Superior temporal gyrus (tissue), 1 donor: Measurements from ENCODE around the gene PGBD5.
"Not testable (repeated sequence)": the region's sequence is repeated elsewhere in the genome, so short reads cannot be mapped to it uniquely, and the experiment has no call there.

Experiments used
- DNase-seq: peaks from one replicate; pipeline ENCODE4 v3.0.0-alpha.2; 2016; ENCODE audit errors: extremely low spot score

PGBD5 gene

DNA sequence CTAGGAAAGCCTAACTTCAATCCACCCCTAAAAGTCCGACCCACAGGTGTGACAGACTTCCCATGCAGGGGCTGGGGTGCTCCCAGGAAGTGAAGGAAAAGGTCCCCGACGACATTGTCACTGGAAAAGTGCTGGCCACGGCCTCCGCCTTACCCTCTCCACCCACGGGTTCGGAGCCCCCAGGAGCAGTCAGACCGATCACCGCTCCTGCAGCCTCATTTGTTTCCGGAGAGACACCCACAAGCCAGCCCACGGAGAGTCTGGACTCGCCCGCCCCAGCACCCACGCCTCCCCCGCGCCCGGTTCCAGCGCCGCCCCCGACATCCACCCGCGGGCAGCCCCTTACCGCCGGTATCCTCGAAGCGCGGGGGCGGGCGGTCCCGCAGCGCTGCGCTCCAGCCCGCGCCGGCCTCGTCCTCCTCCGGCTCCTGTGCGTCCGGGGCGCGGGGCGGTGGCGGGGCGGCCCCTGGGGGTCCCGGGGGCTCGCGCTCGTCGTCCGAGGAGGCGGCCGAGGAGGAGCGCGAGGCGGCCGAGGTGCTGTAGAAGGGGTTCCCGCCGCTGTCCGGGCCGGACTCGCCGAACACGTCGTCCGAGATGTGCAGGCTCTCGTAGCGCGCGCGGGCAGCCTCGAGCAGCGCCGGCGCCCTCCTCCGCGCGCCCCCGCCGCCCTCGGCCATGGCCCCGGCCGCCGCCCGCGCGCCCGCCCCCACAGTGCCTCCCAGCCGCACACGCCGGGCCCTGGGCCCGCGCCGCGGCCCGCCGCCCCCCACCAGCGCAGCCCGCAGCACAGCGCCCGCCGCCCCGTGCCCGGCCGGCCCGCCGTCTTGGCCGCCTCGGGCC is 660 bp downstream of the PGBD5 start:
- no peak for DNase-seq

DNA sequence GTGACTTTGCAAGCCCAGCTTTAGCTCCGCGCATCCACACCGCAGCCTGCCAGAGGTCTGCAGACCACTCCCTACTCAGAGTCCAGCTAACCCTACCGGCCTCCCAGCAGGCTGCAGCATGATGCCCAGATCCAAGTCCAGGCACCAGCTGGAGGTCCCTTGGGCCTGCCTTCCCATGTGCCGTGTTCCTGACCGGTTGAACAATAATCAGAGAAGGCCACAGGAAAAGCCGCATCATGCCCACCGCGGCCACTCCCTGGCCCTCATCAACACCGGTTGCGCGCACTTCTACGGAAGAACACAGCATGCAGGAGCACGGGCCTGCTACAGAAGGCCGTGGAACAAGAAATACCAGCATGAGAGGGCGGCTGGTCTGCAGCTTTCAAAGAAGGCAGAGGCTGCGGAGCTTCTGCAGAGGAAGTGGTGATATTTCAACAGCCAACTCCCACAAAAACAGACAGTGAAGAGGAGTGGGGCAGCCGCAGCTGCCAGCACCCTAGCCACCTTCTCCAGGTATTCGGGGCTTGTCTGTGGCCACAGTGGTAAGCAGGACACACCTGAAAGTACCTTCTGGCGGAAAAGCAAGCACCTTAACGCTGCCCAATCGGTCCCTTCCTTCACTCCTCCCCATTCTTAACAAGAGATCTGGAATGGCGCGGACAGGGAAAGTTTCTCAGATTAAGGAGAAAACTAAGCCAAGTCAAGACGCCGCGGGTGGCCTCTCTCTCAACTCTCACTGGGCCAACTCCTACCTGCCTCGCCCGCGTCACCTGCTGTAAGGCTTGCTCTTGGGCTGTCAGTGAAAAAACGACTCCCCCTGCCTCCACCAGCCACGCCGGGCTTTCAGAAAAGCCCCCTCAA is 1.5 kb downstream of the PGBD5 start:
- peak; percentile 36 for DNase-seq

DNA sequence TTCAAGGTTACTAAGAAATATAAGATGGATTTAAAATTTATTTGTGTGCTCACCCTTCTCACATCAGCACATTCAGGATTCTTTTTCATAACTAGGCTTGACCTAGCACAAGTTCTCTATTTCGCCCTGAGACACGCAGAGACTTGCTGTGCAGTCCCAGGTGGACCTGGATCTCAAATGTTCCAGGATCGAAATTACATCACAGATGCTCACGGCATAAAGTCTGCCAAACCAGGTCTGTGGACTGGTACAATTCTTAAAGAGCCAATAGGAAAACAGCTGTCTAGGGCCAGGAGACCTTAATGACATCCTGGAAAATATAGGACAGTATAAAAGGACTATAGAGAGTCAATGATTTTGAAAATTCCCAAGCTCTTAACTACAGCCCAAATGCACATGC is 2.2 kb downstream of the PGBD5 start:
- DNase-seq = peak; percentile 44

DNA sequence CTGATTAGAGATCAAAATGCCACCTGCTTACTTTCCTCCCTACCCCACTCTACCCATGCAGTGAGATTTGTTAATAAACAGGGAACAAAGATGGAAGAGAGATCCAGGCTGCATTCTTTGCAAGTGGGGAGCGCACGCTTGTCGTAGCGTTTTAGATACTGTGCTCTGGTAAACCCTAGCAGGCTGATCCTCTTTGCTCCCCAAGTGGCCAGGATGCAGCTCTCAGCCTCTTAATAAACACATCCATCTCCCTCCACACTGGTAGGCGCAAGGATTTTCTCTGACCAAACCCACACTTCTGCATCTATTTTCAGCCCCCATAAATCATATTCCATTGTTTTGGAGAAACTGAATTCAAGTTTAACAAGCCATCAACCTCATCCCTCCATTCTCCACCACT is 2.9 kb downstream of the PGBD5 start:
- DNase-seq = peak; percentile 52

DNA sequence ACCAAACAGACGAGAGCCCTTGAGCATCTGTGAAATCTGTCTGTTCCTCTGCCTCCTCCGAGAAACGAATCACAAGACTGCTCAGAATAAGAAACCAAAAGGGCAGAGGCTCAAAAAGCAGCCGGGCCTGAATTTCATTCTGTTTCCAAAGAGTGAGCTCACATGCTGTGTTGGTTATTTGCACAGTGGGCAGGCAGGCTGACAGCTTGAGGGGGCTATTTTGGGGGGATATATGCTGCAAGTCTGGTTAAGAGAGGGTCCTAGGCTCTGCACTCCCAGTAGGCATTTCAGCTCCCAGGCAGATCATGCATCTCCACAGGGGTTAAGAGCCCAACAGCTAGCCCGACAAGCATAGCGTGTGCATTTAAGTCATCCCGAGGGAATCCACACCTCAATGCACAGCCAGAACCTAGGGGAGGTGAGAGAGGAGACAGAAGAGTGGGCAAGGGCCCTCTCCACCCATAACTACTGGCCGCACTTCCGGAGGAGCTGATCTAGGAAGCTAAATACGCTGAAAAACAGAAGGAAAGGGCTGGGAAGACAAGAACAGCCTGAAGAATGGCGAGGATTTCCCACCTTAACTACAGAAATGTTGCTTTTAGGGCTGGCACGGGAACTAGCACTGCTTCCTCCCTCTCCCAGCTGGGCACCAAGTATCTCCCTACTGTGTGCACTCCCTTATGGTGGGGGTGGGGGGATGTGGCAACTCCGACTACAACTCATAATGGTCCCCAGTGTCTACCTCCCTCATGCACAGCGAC is 3.7 kb downstream of the PGBD5 start:
- DNase-seq = no peak

DNA sequence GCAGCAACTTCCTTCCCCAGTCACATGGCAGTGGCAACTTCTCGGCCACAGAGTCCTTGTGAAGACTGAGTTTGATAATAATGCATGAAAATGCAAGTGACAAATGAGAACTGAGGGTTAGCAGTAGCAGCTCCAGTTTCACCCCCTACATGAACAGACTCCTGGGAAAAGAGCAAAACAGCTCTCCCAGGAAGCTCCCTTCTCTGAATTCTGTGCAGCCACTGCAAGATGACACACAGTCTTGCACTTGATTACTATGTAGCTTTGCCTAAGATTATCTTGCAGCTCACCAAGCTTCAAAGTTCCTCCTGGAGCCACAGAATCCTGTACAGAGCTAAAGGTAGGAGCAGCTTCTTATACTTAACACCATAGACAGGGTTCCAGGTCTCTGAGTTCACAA is 4.7 kb downstream of the PGBD5 start:
- DNase-seq = no peak

DNA sequence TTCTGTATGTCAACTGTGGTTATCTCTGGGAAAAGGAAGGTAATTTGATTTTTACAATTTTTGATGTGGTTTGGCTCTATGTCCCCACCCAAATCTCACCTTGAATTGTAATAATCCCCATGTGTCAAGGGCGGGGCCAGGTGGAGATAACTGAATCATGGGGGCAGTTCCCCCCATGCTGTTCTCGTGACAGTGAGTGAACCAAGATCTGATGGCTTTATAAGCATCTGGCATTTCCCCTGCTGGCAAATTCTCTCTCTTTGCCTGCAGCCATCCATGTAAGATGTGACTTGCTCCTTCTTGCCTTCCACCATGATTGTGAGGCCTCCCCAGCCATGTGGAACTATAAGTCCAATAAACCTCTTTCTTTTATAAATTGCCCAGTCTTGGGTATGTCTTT is 5.8 kb downstream of the PGBD5 start:
- not testable (repeated sequence) for DNase-seq

DNA sequence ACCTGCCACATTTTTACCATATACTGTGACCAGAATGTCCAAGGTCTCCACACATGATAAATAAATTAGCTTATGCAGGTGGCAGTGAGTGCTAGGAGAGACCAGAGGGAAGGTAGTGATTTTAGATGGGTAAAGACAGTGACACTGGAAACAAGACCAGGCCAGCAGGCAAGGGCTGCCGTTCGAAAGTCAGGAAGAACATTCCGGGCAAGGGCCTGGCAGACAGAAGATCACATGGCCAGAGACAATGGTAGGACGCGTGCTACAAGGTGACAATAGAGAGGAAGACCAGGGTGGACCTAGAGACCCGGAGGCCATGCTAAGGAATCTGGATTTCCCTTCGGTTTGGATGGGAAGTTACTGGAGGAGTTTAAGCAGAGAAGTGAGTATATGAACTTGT is 9.7 kb downstream of the PGBD5 start:
- DNase-seq = no peak

DNA sequence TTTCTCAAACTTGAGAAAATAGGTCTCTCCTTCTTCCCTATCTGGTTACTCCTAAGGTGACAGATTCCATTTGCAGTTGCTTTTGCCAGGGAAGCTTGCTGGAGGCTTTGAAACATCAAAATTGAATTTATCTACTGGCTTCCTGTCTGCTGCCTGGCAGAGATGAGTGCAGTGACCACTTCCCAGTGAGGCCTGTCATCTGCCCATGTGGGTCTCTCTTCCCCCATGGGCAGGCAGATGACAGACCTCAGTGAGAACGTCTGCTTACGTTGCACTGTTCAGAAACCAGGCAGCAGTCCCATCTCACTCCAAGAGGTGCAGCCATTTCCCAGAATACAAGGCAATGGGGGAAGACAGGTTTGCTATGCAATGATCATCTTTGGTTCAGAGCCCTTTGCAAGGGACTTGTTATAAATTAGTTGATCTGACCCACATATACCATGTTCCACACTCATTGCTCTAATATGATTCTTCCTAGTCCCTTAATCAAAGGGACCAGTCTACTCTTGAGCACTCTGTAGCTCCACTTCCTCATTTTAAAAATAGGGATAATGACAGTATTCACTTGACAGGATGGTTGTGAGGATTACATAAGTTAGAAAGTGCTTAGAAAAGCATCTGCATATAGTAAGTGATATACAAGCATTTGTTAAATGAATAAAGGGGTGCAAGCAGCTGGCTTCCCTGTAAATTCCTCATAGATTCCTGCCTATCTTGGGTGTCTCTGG is 10.6 kb downstream of the PGBD5 start:
- DNase-seq = no peak

DNA sequence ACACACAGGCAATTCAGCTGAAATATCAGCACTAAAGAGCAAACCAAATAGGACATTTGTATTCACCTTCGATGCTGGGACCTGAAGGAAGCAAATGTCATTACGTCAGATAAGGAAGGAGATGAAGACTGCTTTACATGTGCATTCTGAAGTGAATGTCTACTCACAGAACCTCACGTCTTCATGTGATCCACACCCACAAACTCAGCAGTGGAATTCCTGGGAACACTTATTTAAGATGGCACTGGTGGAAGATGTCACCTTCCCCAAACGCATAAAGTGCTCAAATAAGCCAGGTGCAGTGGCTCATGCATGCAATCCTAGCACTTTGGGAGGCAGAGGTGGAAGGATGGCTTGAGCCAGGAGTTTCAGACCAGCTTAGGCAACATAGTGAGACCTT is 11.4 kb downstream of the PGBD5 start:
- no peak for DNase-seq

DNA sequence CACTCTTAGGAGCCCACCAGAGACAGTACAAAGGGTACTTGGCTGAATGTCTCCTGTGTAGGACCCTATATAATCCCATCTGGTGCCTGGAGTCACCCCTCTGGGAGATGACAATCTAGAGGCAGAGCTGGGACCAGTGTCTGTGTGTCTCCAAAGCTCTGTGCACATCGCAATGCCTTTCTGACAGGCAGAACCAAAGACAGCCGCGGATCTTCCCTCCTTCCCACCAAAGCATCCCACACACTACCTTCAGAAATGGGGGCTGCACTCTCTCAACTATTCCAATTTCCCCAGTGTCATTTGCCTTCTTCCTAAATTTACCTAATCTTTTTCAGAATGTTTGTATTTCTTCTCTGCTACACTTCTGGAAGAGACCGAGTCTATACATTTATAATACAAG is 12.0 kb downstream of the PGBD5 start:
- DNase-seq = no peak

DNA sequence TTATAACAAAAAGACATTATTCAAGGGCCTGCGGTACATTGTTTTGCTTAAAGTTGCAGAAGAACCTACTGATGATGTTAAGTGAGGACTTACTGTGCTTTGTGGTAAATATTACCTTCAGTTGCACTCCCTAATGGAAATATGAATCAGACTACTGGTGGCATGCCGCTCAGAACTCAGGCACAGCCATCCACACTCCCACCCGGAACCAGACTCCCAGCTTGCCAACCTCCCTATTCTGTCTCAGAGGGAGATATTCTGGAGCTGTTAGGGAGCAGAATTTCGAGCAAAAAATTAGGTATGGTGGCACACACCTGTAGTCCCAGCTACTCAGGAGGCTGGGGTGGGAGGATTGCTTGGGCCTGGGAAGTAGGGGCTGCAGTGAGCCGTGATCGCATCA is 13.1 kb downstream of the PGBD5 start:
- DNase-seq = peak; percentile 8

DNA sequence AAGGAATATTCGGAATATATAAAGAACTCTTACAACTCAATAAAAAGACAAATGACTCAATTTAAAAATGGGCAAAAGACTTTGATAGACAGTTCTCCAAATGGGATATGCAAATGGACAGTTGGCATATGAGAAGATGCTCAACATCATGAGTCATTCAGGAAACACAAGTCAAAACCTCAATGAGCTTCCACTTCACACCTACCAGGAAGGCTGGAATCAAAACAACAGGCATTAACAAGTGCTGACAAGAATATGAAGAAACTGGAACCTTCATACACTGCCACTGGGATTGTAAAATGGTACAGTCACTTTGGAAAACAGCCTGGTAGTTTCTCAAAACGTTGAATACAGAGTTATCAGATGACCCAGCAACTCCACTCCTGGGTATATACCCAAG is 17.2 kb downstream of the PGBD5 start:
- no peak for DNase-seq

DNA sequence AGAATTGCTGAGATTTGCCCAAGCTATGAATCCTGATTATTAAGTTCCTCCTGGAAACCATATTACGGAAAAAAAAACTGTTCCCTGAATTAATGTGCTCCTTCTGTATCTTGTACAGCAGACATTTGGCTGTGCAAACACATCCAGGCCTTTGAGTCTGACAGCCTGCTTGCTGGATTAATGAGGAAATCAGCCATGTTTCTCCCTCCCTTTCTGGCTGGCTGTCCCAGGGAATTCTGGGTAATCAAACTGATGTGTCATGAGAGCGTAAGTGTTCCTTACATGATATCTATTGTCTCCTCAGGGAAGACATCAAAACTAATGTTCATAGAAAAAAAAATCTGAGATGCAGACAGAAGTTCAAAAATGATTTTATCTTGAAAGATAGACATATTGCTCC is 18.8 kb downstream of the PGBD5 start:
- DNase-seq = no peak

DNA sequence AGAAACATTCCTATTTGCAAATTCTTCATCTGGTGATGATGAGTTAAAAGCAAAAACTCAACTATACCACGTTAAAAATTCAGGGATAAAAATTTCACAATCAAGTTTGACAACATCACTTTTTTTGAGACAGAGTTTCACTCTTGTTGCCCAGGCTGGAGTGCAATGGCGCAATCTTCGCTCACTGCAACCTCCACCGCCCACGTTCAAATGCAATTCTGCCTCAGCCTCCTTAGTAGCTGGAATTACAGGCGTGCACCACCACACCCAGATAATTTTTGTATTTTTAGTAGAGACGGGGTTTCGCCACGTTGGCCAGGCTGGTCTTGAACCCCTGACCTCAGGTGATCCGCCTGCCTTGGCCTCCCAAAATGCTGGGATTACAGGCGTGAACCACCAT is 19.4 kb downstream of the PGBD5 start:
- DNase-seq = not testable (repeated sequence)

DNA sequence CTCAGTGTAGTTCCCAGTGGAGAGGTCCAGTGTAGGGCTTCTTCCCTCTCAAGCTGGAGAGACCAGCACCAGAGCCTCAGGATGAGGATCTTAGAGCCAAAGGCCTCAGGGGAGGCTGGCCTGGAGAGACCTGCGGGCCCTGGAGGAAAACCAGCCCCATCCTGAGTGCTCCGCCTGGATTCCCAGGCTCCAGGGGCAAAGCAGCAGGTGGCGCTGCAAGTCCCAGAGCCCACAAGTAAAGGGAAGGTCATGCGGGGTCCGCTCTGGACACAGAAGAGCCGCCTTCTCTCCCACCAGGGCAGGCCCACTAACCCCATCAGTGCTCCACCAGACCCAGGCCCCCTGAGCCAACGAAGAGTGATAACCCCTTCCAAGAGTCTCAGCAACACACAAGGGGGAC is 22.7 kb downstream of the PGBD5 start:
- no peak for DNase-seq

DNA sequence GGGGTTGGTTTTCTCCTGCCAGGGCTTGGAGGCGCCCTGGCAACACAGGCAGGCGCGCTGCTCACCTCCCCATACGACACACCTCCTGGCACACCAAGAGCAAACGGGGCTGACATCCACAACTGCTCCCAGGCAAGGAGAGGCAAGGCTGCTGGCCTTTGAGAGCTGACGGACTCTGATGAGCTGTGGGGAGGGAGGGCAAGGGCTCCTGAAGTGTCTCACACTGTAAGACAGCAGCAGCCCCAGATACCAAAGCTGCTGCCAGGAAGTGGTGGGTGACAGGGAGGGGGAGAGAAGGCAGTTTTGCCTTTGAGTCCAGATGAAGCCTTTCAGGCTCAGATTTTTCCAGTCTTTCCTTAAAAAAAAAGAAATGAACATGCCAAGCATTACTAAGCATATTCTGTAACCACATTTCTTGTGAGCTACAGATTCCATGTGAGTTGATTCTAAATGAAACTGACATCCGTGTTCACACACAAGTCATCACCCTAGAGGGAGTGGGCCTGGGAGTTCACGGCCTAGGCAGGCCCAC is 24.3 kb downstream of the PGBD5 start:
- no peak for DNase-seq

DNA sequence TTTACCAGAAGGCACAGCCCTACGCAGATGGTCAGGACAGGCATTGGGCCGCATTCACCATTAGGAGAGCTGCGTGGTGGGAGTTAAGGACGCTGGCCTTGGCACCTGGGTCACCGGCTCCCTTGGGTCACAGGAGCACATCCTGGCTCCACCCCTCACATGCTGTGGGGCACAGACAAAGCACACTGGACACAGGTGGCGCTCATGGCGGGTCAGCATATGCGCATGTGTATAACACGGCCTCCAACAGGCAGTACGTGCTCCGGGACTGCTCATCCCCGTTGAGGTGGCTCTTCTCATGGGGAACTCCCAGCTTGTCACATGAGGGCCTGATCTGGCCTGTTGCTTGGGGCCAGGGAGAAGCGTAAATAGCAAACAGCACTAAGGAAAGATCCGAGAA is 25.0 kb downstream of the PGBD5 start:
- DNase-seq = no peak

DNA sequence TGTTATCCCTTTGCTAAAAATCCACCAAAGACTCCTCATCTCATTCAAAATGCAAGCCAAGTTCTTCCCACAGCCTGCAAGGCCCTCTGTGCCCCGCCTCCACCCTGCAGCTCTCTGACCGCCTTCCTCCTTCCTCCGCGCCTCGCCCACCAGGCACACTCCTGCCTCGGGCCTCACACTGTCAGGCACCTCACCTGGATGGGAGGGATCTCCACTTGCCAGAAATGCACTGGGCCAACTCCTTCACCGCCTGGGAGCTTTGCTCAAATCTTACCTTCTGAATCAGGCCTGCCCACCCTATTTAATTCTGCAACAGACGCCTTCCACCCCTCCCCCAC is 26.2 kb downstream of the PGBD5 start:
- DNase-seq = peak; percentile 57

DNA sequence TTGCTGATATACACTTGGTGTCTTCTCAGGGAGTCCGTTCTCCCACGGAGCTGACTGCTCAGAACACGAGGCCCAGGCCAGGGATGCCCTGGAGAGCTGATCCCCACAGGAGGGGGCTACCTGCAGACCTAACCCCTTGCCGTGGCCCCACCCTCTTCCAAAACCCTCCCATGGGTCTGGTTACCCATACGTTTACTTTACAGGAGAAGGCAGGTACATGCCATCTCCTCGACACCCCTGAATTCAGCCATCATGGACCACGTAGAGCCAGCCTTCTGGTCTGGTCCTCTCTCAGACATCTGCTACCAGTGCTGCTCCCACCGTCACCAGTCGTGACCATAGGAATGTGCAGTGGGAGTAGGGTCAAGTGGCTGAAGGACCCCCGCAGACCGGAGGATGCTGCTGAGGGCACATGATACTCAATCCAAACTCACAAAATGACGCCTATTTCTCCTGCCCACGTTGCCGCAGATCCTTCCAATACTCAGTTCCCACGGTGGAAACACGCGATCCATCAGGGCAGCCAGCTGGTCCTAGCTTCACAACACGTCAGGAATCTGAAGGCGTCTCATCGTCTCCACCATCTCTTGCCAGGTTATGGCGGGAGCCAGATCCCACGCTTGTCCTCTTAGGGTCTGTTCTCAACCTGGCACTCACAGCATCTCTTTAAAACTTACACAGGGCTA is 26.7 kb downstream of the PGBD5 start:
- no peak for DNase-seq

DNA sequence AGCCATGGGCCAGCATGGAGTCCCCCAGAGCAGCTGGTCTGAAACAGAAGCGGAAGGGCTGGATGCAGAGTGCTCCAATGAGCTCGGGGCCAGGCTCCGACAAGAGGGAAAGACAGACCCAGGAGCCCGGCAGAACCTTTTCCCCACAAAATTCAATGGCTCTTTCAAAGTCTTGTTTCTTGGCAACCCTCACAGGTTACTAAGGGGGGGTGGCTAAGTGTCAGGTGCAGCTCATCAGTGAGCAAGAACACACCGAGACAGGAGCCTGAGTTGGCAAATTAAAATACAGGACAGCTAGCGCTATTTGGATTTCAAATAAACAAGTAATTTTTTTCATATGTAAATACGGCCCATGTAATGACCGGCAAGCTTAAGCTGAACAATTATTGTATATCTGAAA is 27.3 kb downstream of the PGBD5 start:
- no peak for DNase-seq
